K562 (cell line): ENCODE data around the gene UBR3. TPM values are rescaled to one million over a fixed set of nuclear protein-coding genes. Genes with fewer than 3 reads are reported as not detected.

Source experiments
- CCAR2 ChIP-seq: fragments of 200-400 bp; formaldehyde crosslinking; IDR thresholded peaks from 2 replicates; pipeline ENCODE4 v1.6.1; 2017; ENCODE audit warnings: mild to moderate bottlenecking, low read depth, low read length
- CREB1 ChIP-seq, 2 experiments: sonication (generic) in 1 of 2; formaldehyde crosslinking in 1 of 2; IDR thresholded peaks; 2 replicates each; pipeline versions ENCODE4 v1.6.1 to v1.8.0; 2012 to 2022; ENCODE audit warnings: inconsistent platforms in 1 of 2, mild to moderate bottlenecking in 1 of 2, missing genetic modification reagents in 1 of 2, moderate library complexity in 1 of 2
- E2F8 ChIP-seq: fragments of 450-650 bp; IDR thresholded peaks from 2 replicates; pipeline ENCODE4 v1.7.1; 2018; ENCODE audit warnings: mild to moderate bottlenecking, low read depth; ENCODE audit not compliant: partially characterized antibody
- ELF4 ChIP-seq: fragments of 450-650 bp; formaldehyde crosslinking; IDR thresholded peaks from 2 replicates; pipeline ENCODE4 v1.4.0; 2022; ENCODE audit warnings: missing genetic modification characterization
- ERF ChIP-seq: fragments of 450-650 bp; formaldehyde crosslinking; IDR thresholded peaks from 2 replicates; pipeline ENCODE4 v1.4.0; 2020; ENCODE audit warnings: mild to moderate bottlenecking, mixed read lengths
- GABPB2 ChIP-seq: fragments of 250-450 bp; sonication (Bioruptor Pico); conservative IDR thresholded peaks from 2 replicates; pipeline ENCODE4 v1.5.1; 2021; ENCODE audit warnings: mild to moderate bottlenecking
- HDAC1 ChIP-seq, 2 experiments: fragments of 450-650 bp; IDR thresholded peaks; 2 replicates each; pipeline ENCODE4 v1.6.1; 2016 to 2017; ENCODE audit warnings: inconsistent platforms in 1 of 2, mild to moderate bottlenecking in 1 of 2, moderate library complexity in 1 of 2
- LARP7 ChIP-seq: fragments of 450-650 bp; IDR thresholded peaks from 2 replicates; pipeline ENCODE4 v1.6.1; 2016
- NFE2L1 ChIP-seq: fragments of 450-650 bp; IDR thresholded peaks from 2 replicates; pipeline ENCODE4 v1.6.1; 2016; ENCODE audit warnings: missing genetic modification characterization, low read depth, mild to moderate bottlenecking, missing compliant biosample characterization, moderate library complexity, borderline replicate concordance
- SETDB1 ChIP-seq: IDR thresholded peaks from one replicate; pipeline ENCODE4 v1.6.1; 2012; ENCODE audit warnings: low read length, control low read depth, inconsistent platforms
- SMAD2 ChIP-seq: fragments of 150-350 bp; IDR thresholded peaks from 2 replicates; pipeline ENCODE4 v1.6.1; 2014; ENCODE audit warnings: low read depth, mild to moderate bottlenecking, low read length
- TCF3 ChIP-seq: sonication (generic); formaldehyde crosslinking; IDR thresholded peaks from 2 replicates; pipeline ENCODE4 v1.4.0; 2020; ENCODE audit warnings: mild to moderate bottlenecking, missing genetic modification reagents
- TSC22D4 ChIP-seq: fragments of 450-650 bp; IDR thresholded peaks from 2 replicates; pipeline ENCODE4 v1.6.1; 2016; ENCODE audit warnings: missing genetic modification characterization, missing biosample characterization, control low read depth
- WHSC1 ChIP-seq: IDR thresholded peaks from one replicate; pipeline ENCODE4 v1.6.1; 2012; ENCODE audit warnings: low read length, control low read depth, inconsistent platforms
- ZNF12 ChIP-seq: sonication (generic); formaldehyde crosslinking; IDR thresholded peaks from 2 replicates; pipeline ENCODE4 v1.4.0; 2020; ENCODE audit warnings: mild to moderate bottlenecking, missing genetic modification reagents
- ZNF282 ChIP-seq: sonication (generic); formaldehyde crosslinking; IDR thresholded peaks from 2 replicates; pipeline ENCODE4 v1.8.1; 2023; ENCODE audit warnings: missing genetic modification reagents
- ZNF384 ChIP-seq: IDR thresholded peaks from 2 replicates; pipeline ENCODE4 v1.6.1; 2012; ENCODE audit warnings: low read depth, low read length, improper control_type of control experiment
- polyA plus RNA-seq, 8 experiments: library from polyadenylated mRNA; depleted of rRNA in 4 of 8; stranded (reverse) in 5 of 8; unstranded in 3 of 8; fragments of >200 nt; fragmentation: Nextera tagmentation in 2 of 8; fragmentation: Illumina TruSeq in 1 of 8; extraction: Ambion mirVana in 2 of 8; extraction: Trizol in 1 of 8; gene quantifications; 2 replicates each; pipeline versions ENCODE4 v1.2.1 to v1.2.3, GENCODE V29; 2011 to 2014; ENCODE audit warnings: inconsistent platforms in 1 of 8, missing spikeins in 1 of 8
- total RNA-seq, 7 experiments: library from RNA; depleted of rRNA in 6 of 7; stranded (reverse); fragments of >200 nt in 6 of 7; fragmentation: Illumina TruSeq in 2 of 7; extraction: Trizol in 2 of 7; gene quantifications; 2 replicates each; pipeline versions ENCODE4 v1.2.1 to v1.2.3, GENCODE V29; 2011 to 2021; ENCODE audit warnings: low replicate concordance in 1 of 7
- TF ChIP-seq, protein P1 (sequence below): fragments of 450-650 bp; IDR thresholded peaks from 2 replicates; pipeline ENCODE4 v1.6.1; 2016; ENCODE audit warnings: mild to moderate bottlenecking
- TF ChIP-seq, protein P2 (sequence below): sonication (generic); formaldehyde crosslinking; IDR thresholded peaks from 2 replicates; pipeline ENCODE4 v1.8.1; 2023; ENCODE audit warnings: mild to moderate bottlenecking, missing genetic modification reagents

Gene UBR3
- total and polyA plus RNA-seq, 9 of the 15 experiments (the other 6 are each of a cell fraction or from before 2014, with no cell fraction given), result 14.4 to 63.5 (median 40.4) TPM

- TF ChIP-seq, protein P1, sequence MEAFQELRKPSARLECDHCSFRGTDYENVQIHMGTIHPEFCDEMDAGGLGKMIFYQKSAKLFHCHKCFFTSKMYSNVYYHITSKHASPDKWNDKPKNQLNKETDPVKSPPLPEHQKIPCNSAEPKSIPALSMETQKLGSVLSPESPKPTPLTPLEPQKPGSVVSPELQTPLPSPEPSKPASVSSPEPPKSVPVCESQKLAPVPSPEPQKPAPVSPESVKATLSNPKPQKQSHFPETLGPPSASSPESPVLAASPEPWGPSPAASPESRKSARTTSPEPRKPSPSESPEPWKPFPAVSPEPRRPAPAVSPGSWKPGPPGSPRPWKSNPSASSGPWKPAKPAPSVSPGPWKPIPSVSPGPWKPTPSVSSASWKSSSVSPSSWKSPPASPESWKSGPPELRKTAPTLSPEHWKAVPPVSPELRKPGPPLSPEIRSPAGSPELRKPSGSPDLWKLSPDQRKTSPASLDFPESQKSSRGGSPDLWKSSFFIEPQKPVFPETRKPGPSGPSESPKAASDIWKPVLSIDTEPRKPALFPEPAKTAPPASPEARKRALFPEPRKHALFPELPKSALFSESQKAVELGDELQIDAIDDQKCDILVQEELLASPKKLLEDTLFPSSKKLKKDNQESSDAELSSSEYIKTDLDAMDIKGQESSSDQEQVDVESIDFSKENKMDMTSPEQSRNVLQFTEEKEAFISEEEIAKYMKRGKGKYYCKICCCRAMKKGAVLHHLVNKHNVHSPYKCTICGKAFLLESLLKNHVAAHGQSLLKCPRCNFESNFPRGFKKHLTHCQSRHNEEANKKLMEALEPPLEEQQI, result no peak
- TF ChIP-seq ELF4 (peak; percentile 23; the same call in 1 of the 2 replicates), LARP7 (peak; percentile 58; the same call in 1 of the 2 replicates), SETDB1 (no peak), ZNF12 (CRISPR knock-in tag) (0 out of 2 replicates have a peak, but pooled peaks have one; percentile 46), ZNF384 (no peak), TSC22D4 (tag) (no peak), CCAR2 (no peak), GABPB2 (CRISPR knock-in tag) (no peak), WHSC1 (no peak), CREB1 (IDR thresholded peaks at IDR 0.05) (no peak), CREB1 (CRISPR knock-in tag; IDR thresholded peaks at IDR 0.05) (no peak; the same call in 1 of the 2 replicates), SMAD2 (no peak), HDAC1 (IDR thresholded peaks at IDR 0.05) (peak; percentile 64 to 100; a peak in 3 of 4 replicates), NFE2L1 (tag) (no peak), E2F8 (peak; percentile 28), ERF (CRISPR knock-in tag) (no peak), TCF3 (CRISPR knock-in tag) (no peak), ZNF282 (CRISPR knock-in tag) (no peak)
- TF ChIP-seq, protein P2, sequence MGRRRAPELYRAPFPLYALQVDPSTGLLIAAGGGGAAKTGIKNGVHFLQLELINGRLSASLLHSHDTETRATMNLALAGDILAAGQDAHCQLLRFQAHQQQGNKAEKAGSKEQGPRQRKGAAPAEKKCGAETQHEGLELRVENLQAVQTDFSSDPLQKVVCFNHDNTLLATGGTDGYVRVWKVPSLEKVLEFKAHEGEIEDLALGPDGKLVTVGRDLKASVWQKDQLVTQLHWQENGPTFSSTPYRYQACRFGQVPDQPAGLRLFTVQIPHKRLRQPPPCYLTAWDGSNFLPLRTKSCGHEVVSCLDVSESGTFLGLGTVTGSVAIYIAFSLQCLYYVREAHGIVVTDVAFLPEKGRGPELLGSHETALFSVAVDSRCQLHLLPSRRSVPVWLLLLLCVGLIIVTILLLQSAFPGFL (CRISPR knock-in tag), result no peak
These were observed 1.0 kb downstream of the UBR3 start (continued) for GRCh38 chr2:169828141-169828811.
